ENCODE measurements around the gene FOXA2. TPM values are rescaled to one million over a fixed set of nuclear protein-coding genes. Genes with fewer than 3 reads are reported as not detected.

The FOXA2 gene
- total RNA-seq, 2 experiments from 2014 or later = not detected

GRCh38 chr20:22574545-22575086 is 9.8 kb downstream of the FOXA2 start:
- intact Hi-C loops (cut with micrococcal nuclease) = no loop called here
- H3K4me1 Mint-ChIP-seq (ENCODE audit: low read depth) = no peaks in the 10 kb centered on the region
- peaks cover 70% of the 10 kb centered on the region for H3K27me3 Mint-ChIP-seq (ENCODE audit: low read depth)
- CTCF ChIA-PET = no interaction called here
- H3K9me3 Mint-ChIP-seq = peaks cover 2% of the 10 kb centered on the region
- no peak overlapping the region for H3K4me3 Mint-ChIP-seq
- peaks cover 4% of the 10 kb centered on the region for H3K36me3 Mint-ChIP-seq (ENCODE audit: low read depth)
- H3K27ac Mint-ChIP-seq = no peak overlapping the region
- DNase-seq = no peak

- CTCF ChIA-PET = no interaction called here
- no peaks in the 10 kb centered on the region for H3K9me3 Mint-ChIP-seq
- H3K27ac Mint-ChIP-seq = no peak overlapping the region
- peaks cover 4% of the 10 kb centered on the region for H3K36me3 Mint-ChIP-seq (ENCODE audit: low read depth)
- DNase-seq = no peak
- no peak overlapping the region for H3K4me3 Mint-ChIP-seq
- intact Hi-C loops (cut with micrococcal nuclease) = no loop called here
- H3K4me1 Mint-ChIP-seq (ENCODE audit: low read depth) = no peaks in the 10 kb centered on the region
- H3K27me3 Mint-ChIP-seq (ENCODE audit: low read depth) = peaks cover 69% of the 10 kb centered on the region
These were observed 11.9 kb downstream of the FOXA2 start for GRCh38 chr20:22572491-22572890.

- CTCF ChIA-PET = no interaction called here
- H3K27me3 Mint-ChIP-seq (ENCODE audit: low read depth) = peaks cover 69% of the 10 kb centered on the region
These were observed 12.3 kb downstream of the FOXA2 start for GRCh38 chr20:22572023-22572422.

GRCh38 chr20:22569353-22569752 is 15.0 kb downstream of the FOXA2 start:
- Mint-ChIP-seq H3K9me3 (no peaks in the 10 kb centered on the region), H3K4me3 (no peak overlapping the region), H3K27ac (no peak overlapping the region), H3K36me3 (ENCODE audit: low read depth) (peaks cover 4% of the 10 kb centered on the region), H3K27me3 (ENCODE audit: low read depth) (peaks cover 67% of the 10 kb centered on the region), H3K4me1 (ENCODE audit: low read depth) (no peaks in the 10 kb centered on the region)
- CTCF ChIA-PET = no interaction called here
- intact Hi-C loops (cut with micrococcal nuclease) = no loop called here
- no peak for DNase-seq

More at GRCh38 chr20:22572023-22572422, 12.3 kb downstream of the FOXA2 start:
- no peak for DNase-seq
- H3K36me3 Mint-ChIP-seq (ENCODE audit: low read depth) = peaks cover 4% of the 10 kb centered on the region
- no peak overlapping the region for H3K4me3 Mint-ChIP-seq
- intact Hi-C loops (cut with micrococcal nuclease) = no loop called here
- no peaks in the 10 kb centered on the region for H3K9me3 Mint-ChIP-seq
- no peak overlapping the region for H3K27ac Mint-ChIP-seq
- no peaks in the 10 kb centered on the region for H3K4me1 Mint-ChIP-seq (ENCODE audit: low read depth)

GRCh38 chr20:22568872-22569344 is 15.5 kb downstream of the FOXA2 start:
- H3K4me3 Mint-ChIP-seq = no peak overlapping the region
- DNase-seq = no peak
- intact Hi-C loops (cut with micrococcal nuclease) = no loop called here
- H3K36me3 Mint-ChIP-seq (ENCODE audit: low read depth) = peaks cover 4% of the 10 kb centered on the region
- H3K27ac Mint-ChIP-seq = no peak overlapping the region
- CTCF ChIA-PET = no interaction called here
- H3K9me3 Mint-ChIP-seq = no peaks in the 10 kb centered on the region
- no peaks in the 10 kb centered on the region for H3K4me1 Mint-ChIP-seq (ENCODE audit: low read depth)
- peaks cover 70% of the 10 kb centered on the region for H3K27me3 Mint-ChIP-seq (ENCODE audit: low read depth)

GRCh38 chr20:22567944-22568871 is 16.2 kb downstream of the FOXA2 start:
- CTCF ChIA-PET = no interaction called here
- DNase-seq = no peak
- Mint-ChIP-seq H3K4me1 (ENCODE audit: low read depth) (no peaks in the 10 kb centered on the region), H3K27me3 (ENCODE audit: low read depth) (peaks cover 70% of the 10 kb centered on the region), H3K36me3 (ENCODE audit: low read depth) (peaks cover 4% of the 10 kb centered on the region), H3K4me3 (no peak overlapping the region), H3K9me3 (no peaks in the 10 kb centered on the region), H3K27ac (no peak overlapping the region)
- intact Hi-C loops (cut with micrococcal nuclease) = no loop called here

- H3K9me3 Mint-ChIP-seq = no peaks in the 10 kb centered on the region
- no peak overlapping the region for H3K27ac Mint-ChIP-seq
- peaks cover 68% of the 10 kb centered on the region for H3K27me3 Mint-ChIP-seq (ENCODE audit: low read depth)
- DNase-seq = no peak
- CTCF ChIA-PET = no interaction called here
- intact Hi-C loops (cut with micrococcal nuclease) = no loop called here
- no peak overlapping the region for H3K4me3 Mint-ChIP-seq
- no peaks in the 10 kb centered on the region for H3K4me1 Mint-ChIP-seq (ENCODE audit: low read depth)
- H3K36me3 Mint-ChIP-seq (ENCODE audit: low read depth) = peaks cover 4% of the 10 kb centered on the region
These were observed 17.3 kb downstream of the FOXA2 start for GRCh38 chr20:22566876-22567658.

GRCh38 chr20:22563062-22563965 is 21.1 kb downstream of the FOXA2 start:
- peaks cover 1% of the 10 kb centered on the region for H3K9me3 Mint-ChIP-seq
- H3K27me3 Mint-ChIP-seq (ENCODE audit: low read depth) = peaks cover 68% of the 10 kb centered on the region
- H3K27ac Mint-ChIP-seq = no peak overlapping the region
- H3K4me3 Mint-ChIP-seq = no peak overlapping the region
- H3K4me1 Mint-ChIP-seq (ENCODE audit: low read depth) = no peaks in the 10 kb centered on the region
- CTCF ChIA-PET = no interaction called here
- intact Hi-C loops (cut with micrococcal nuclease) = no loop called here
- DNase-seq = no peak
- H3K36me3 Mint-ChIP-seq (ENCODE audit: low read depth) = peaks cover 2% of the 10 kb centered on the region

- Mint-ChIP-seq H3K27me3 (ENCODE audit: low read depth) (peaks cover 67% of the 10 kb centered on the region), H3K9me3 (peaks cover 1% of the 10 kb centered on the region), H3K4me1 (ENCODE audit: low read depth) (no peaks in the 10 kb centered on the region), H3K27ac (no peak overlapping the region), H3K4me3 (no peak overlapping the region), H3K36me3 (ENCODE audit: low read depth) (no peaks in the 10 kb centered on the region)
- CTCF ChIA-PET = no interaction called here
- no peak for DNase-seq
- intact Hi-C loops (cut with micrococcal nuclease) = no loop called here
These were observed 21.8 kb downstream of the FOXA2 start for GRCh38 chr20:22562620-22563019.

GRCh38 chr20:22561965-22562577 is 22.3 kb downstream of the FOXA2 start:
- no peak overlapping the region for H3K27ac Mint-ChIP-seq
- H3K4me1 Mint-ChIP-seq (ENCODE audit: low read depth) = no peaks in the 10 kb centered on the region
- intact Hi-C loops (cut with micrococcal nuclease) = no loop called here
- no peak overlapping the region for H3K4me3 Mint-ChIP-seq
- H3K36me3 Mint-ChIP-seq (ENCODE audit: low read depth) = no peaks in the 10 kb centered on the region
- no peak for DNase-seq
- CTCF ChIA-PET = no interaction called here
- peaks cover 1% of the 10 kb centered on the region for H3K9me3 Mint-ChIP-seq
- peaks cover 64% of the 10 kb centered on the region for H3K27me3 Mint-ChIP-seq (ENCODE audit: low read depth)

GRCh38 chr20:22560817-22561216 is 23.6 kb downstream of the FOXA2 start:
- Mint-ChIP-seq H3K27me3 (ENCODE audit: low read depth) (peaks cover 63% of the 10 kb centered on the region), H3K4me3 (no peak overlapping the region), H3K9me3 (peaks cover 6% of the 10 kb centered on the region), H3K27ac (no peak overlapping the region), H3K36me3 (ENCODE audit: low read depth) (no peaks in the 10 kb centered on the region), H3K4me1 (ENCODE audit: low read depth) (no peaks in the 10 kb centered on the region)
- intact Hi-C loops (cut with micrococcal nuclease) = no loop called here
- CTCF ChIA-PET = no interaction called here
- no peak for DNase-seq

Measured in activated naive CD4-positive, alpha-beta T cell treated with anti-CD3 and anti-CD28 coated beads for 36 hours (primary cell).